SK-N-MC (cell line): ENCODE results near the gene DDIT4.
"Not testable (repeated sequence)": the region's sequence is repeated elsewhere in the genome, so short reads cannot be mapped to it uniquely, and the experiment has no call there.

Experiments used
- EZH2 ChIP-seq: fragments of 200-600 bp; sonication (generic); IDR thresholded peaks from one replicate; pipeline ENCODE4 v1.6.1; 2017; ENCODE audit warnings: antibody characterized with exemption
- FOXP2 ChIP-seq: optimal IDR thresholded peaks from 2 replicates; pipeline ENCODE3; 2011; ENCODE audit warnings: mild to moderate bottlenecking, moderate library complexity; ENCODE audit not compliant: insufficient read depth; ENCODE audit errors: extremely low read length, control extremely low read depth
- POLR2AphosphoS5 ChIP-seq: IDR thresholded peaks from 2 replicates; pipeline ENCODE4 v1.6.1; 2012; ENCODE audit warnings: mild to moderate bottlenecking, low read depth, low read length, borderline replicate concordance

GRCh38 chr10:72279587-72279986 lies 5.9 kb downstream of the DDIT4 start:
- not testable (repeated sequence) for TF ChIP-seq EZH2, FOXP2, POLR2AphosphoS5
